ENCODE measurements around the gene IFT81.

GRCh38 chr12:110124269-110124995 is at the start of gene IFT81:
- TF ChIP-seq CTCF (IDR thresholded peaks at IDR 0.05) (peak in 2 of 4 experiments; percentile 32 to 45), POLR2A (IDR thresholded peaks at IDR 0.05) (peak; percentile 23 to 80)

Data from uterus (tissue), 2 donors.